PFSK-1 (cell line): ENCODE results near the gene NFKBIE.

ENCODE experiments used
- POLR2AphosphoS5 ChIP-seq: IDR thresholded peaks from 2 replicates; pipeline ENCODE4 v1.6.1; 2012; ENCODE audit warnings: low read depth, mild to moderate bottlenecking, control low read depth, low read length, moderate library complexity
- SIN3A ChIP-seq: IDR thresholded peaks from 2 replicates; pipeline ENCODE4 v1.6.1; 2012; ENCODE audit warnings: mild to moderate bottlenecking, low read length, moderate library complexity, borderline replicate concordance; ENCODE audit not compliant: insufficient read depth
- TAF1 ChIP-seq: IDR thresholded peaks from 2 replicates; pipeline ENCODE4 v1.6.1; 2012; ENCODE audit warnings: low read length, control low read depth, borderline replicate concordance; ENCODE audit not compliant: insufficient read depth

DNA sequence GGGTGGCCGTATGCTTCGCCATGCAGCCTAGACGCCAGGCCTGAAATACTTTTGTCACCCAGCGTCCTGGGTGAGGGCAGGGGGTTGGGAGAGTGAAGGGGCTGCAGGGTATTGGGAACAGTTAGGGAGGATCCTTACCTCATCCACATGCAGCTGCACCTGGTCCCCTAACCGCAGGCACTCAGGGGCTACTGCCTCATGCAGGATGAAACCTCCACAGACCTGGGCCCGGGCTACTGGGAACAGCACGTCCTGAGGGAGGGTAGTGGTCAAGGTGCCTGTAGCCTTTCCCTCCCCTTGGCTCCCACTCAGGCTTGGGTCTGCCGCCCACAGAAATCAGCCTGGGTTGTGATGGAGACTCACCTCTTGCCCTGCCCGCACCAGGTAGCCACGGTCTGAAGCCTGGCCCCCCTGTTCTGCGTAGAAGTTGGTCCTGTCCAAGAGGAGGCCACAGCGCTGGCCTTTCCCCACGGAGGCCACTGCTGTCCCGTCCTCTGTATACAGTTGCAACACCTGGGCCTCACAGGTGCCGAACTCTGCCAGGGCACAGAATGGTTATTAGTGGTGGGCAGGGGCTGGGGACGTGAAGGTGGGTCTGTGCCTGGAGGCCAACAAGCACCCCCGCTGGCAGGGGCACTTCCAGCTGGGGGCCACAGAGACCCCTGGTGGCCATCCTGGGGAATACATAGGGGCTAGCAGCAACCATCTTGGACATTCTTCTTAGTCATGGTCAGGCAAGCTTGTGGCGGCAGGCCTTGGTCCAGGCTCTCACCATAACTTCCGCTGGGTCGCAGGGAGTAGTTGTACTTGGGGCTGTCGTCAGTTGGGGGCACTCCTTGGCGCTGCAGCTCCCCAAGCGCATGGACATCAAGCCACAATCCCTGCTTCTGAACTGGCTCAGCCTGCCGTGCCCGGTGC, 39.2 kb upstream of the NFKBIE start:
- no peak for TF ChIP-seq POLR2AphosphoS5
- no peak for TF ChIP-seq TAF1
- no peak for TF ChIP-seq SIN3A
